H1 (cell line): ENCODE results near the gene FAU.

Experiments
- CEBPB ChIP-seq: IDR thresholded peaks from 2 replicates; pipeline ENCODE4 v1.6.1; 2012; ENCODE audit warnings: low read depth, low read length
- POLR2AphosphoS5 ChIP-seq: IDR thresholded peaks from 2 replicates; pipeline ENCODE4 v1.6.1; 2011; ENCODE audit warnings: low read depth, low read length
- POU5F1 ChIP-seq: IDR thresholded peaks from 2 replicates; pipeline ENCODE4 v1.6.1; 2011; ENCODE audit warnings: low read depth, mild to moderate bottlenecking, low read length, moderate library complexity
- RAD21 ChIP-seq, 2 experiments: IDR thresholded peaks in 1 of 2; conservative IDR thresholded peaks in 1 of 2; 2 replicates each; pipeline ENCODE4 v1.6.1; 2011; ENCODE audit warnings: low read depth in 2 of 2, low read length in 2 of 2, improper control_type of control experiment in 1 of 2, inconsistent platforms in 1 of 2, mild to moderate bottlenecking in 1 of 2, moderate library complexity in 1 of 2
- TBP ChIP-seq: IDR thresholded peaks from 2 replicates; pipeline ENCODE4 v1.6.1; 2011; ENCODE audit warnings: low read depth, low read length, improper control_type of control experiment
- TF ChIP-seq, protein P1 (sequence below), 3 experiments: IDR thresholded peaks; 1 replicate in 2 of 3; 2 replicates in 1 of 3; pipeline versions ENCODE4 v1.5.1 to v1.6.1; 2011; ENCODE audit warnings: low read length in 3 of 3, mild to moderate bottlenecking in 3 of 3, inconsistent platforms in 2 of 3, low read depth in 1 of 3, moderate library complexity in 1 of 3; ENCODE audit not compliant: insufficient read depth in 1 of 3; ENCODE audit errors: control extremely low read depth in 1 of 3
- TF ChIP-seq, protein P2 (sequence below): IDR thresholded peaks from 2 replicates; pipeline ENCODE4 v1.6.1; 2012; ENCODE audit warnings: inconsistent platforms

DNA sequence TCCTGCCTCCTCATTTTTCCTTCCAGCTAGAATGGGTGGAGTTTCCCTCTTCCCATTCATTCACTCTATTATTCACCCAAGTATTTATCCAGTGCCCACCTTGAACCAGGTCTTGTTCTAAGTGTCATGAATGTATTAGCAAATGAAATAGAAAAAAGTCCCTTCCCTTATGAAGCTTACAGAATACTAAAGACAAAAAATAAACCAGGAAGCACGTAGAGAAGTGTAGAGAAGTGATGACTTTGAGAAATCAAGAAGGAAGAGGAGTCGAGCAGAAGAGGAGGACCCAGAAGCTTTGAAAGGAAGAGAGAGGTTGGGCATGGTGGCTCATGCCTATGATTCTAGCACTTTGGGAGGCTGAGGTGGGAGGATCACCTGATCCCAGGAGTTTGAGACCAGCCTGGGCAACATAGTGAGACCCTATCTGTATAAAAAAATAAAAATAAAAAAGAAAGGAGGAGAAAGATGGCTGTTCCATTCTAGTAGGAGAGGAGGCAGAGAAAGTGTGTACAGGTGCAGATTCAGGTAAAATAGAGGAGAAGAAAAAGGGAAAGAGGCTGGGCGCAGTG is 29.5 kb upstream of the FAU start:
- TF ChIP-seq, protein P1, sequence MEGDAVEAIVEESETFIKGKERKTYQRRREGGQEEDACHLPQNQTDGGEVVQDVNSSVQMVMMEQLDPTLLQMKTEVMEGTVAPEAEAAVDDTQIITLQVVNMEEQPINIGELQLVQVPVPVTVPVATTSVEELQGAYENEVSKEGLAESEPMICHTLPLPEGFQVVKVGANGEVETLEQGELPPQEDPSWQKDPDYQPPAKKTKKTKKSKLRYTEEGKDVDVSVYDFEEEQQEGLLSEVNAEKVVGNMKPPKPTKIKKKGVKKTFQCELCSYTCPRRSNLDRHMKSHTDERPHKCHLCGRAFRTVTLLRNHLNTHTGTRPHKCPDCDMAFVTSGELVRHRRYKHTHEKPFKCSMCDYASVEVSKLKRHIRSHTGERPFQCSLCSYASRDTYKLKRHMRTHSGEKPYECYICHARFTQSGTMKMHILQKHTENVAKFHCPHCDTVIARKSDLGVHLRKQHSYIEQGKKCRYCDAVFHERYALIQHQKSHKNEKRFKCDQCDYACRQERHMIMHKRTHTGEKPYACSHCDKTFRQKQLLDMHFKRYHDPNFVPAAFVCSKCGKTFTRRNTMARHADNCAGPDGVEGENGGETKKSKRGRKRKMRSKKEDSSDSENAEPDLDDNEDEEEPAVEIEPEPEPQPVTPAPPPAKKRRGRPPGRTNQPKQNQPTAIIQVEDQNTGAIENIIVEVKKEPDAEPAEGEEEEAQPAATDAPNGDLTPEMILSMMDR (IDR thresholded peaks at IDR 0.05; ENCODE audit: control extremely low read depth in 1 of 3, insufficient read depth in 1 of 3, low read depth in 1 of 3, low read length in 3 of 3), result no peak
- no peak for TF ChIP-seq TBP
- no peak for TF ChIP-seq POU5F1
- TF ChIP-seq, protein P2, sequence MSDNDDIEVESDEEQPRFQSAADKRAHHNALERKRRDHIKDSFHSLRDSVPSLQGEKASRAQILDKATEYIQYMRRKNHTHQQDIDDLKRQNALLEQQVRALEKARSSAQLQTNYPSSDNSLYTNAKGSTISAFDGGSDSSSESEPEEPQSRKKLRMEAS, result no peak
- TF ChIP-seq POLR2AphosphoS5, result no peak
- no peak for TF ChIP-seq CEBPB
- TF ChIP-seq RAD21 (IDR thresholded peaks at IDR 0.05 in 1 of 2, conservative IDR thresholded peaks at IDR 0.05 in 1 of 2; ENCODE audit: low read depth in 2 of 2, low read length in 2 of 2), result no peak
